ENCODE measurements around the gene TGM2. TPM values are rescaled to one million over a fixed set of nuclear protein-coding genes. Genes with fewer than 3 reads are reported as not detected.

TGM2 gene
- total and polyA plus RNA-seq, 9 of the 15 experiments (the other 6 are each of a cell fraction or from before 2014, with no cell fraction given): 5.5 to 78.5 (median 37.6) TPM

GRCh38 chr20:38117205-38117604, 47.9 kb downstream of the TGM2 start (continued):
- no peak for TF ChIP-seq REST (IDR thresholded peaks at IDR 0.05; ENCODE audit: borderline replicate concordance)
- no peak for TF ChIP-seq REST (CRISPR knock-in tag; IDR thresholded peaks at IDR 0.05; ENCODE audit: low read depth)
- TF ChIP-seq KLF6 (CRISPR knock-in tag; IDR thresholded peaks at IDR 0.05; ENCODE audit: borderline replicate concordance): no peak
- TF ChIP-seq CHD1 (IDR thresholded peaks at IDR 0.05; ENCODE audit: low read length): no peak
